Activated CD8-positive, alpha-beta T cell treated with anti-CD3 and anti-CD28 coated beads for 36 hours (primary cell): ENCODE data around the gene PLOD1. TPM values are rescaled to one million over a fixed set of nuclear protein-coding genes. Genes with fewer than 3 reads are reported as not detected.

ENCODE experiments used
- ATAC-seq: fragments of 200-7000 bp; cut with Tn5 transposase; one replicate; pipeline ENCODE4 v1.10.0; 2021; ENCODE audit warnings: mild to moderate bottlenecking, moderate library complexity
- CTCF ChIA-PET: fragments of 350-600 bp; sonication (Branson Sonifier 250); formaldehyde crosslinking; loops from one replicate; lab custom pipeline; 2021; ENCODE audit warnings: antibody characterized with exemption; lab: Charles Lee
- POLR2A ChIA-PET: fragments of 350-600 bp; sonication (Branson Sonifier 250); formaldehyde crosslinking; loops from one replicate; lab custom pipeline; 2021; ENCODE audit warnings: antibody characterized with exemption; lab: Charles Lee
- DNase-seq: peaks from one replicate; pipeline ENCODE4 v3.0.0-alpha.2; 2020
- H3K27ac Mint-ChIP-seq: one replicate; pipeline ENCODE4 v1.8.0; 2021; ENCODE audit warnings: mild to moderate bottlenecking, mixed read lengths
- H3K27me3 Mint-ChIP-seq: one replicate; pipeline ENCODE4 v1.8.0; 2021; ENCODE audit warnings: mixed read lengths
- H3K36me3 Mint-ChIP-seq: one replicate; pipeline ENCODE4 v1.8.0; 2021; ENCODE audit warnings: low read depth, mixed read lengths
- H3K4me1 Mint-ChIP-seq: one replicate; pipeline ENCODE4 v1.8.0; 2021; ENCODE audit warnings: low read depth, mixed read lengths
- H3K4me3 Mint-ChIP-seq: one replicate; pipeline ENCODE4 v1.8.0; 2021; ENCODE audit warnings: mild to moderate bottlenecking, moderate library complexity, mixed read lengths
- H3K9me3 Mint-ChIP-seq: one replicate; pipeline ENCODE4 v1.8.0; 2021; ENCODE audit warnings: mixed read lengths
- intact Hi-C: fragments of 100-400 bp; cut with micrococcal nuclease; formaldehyde crosslinking; loops from one replicate; pipeline ENCODE4 v1.10.0; 2022
- total RNA-seq, 2 experiments: library from RNA; stranded (reverse); gene quantifications; one replicate each; pipeline ENCODE4 v1.2.3, GENCODE V29; 2021
- TF ChIP-seq, protein P1 (sequence below): fragments of 200-600 bp; IDR thresholded peaks from one replicate; pipeline ENCODE4 v1.8.0; 2022; ENCODE audit warnings: antibody characterized with exemption, mild to moderate bottlenecking

PLOD1 gene
- total RNA-seq, 2 experiments from 2014 or later: 21.5 to 22.0 TPM

DNA sequence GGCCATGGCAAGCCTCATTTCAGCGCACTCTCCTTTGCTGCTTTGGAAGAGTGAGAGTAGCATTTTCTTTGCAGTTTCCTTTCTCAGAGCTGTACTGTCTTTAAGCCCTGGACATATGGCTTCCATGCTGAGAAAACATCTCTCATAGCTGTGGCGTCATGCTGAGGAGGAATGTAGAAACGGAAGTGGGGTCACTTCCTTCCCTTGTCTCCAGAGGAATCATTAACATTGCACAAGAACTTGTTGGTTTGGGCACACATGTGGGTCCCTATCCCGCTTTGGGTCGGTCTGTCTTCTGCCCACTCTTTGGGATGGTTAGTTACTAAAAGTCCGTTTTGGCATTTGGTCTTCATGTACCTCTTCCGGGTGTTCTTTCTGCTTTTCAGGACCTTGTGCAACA is 51.3 kb downstream of the PLOD1 start:
- Mint-ChIP-seq H3K36me3 (peaks cover 42% of the 10 kb centered on the region), H3K27ac (no peak overlapping the region), H3K4me1 (peaks cover 36% of the 10 kb centered on the region), H3K4me3 (no peak overlapping the region), H3K27me3 (no peaks in the 10 kb centered on the region), H3K9me3 (no peaks in the 10 kb centered on the region)
- POLR2A ChIA-PET: interaction anchor here (1.5 to 8.8 kb wide), 2 partner anchors 25 to 76 kb away, joined by 4 to 195 read pairs; no protein-coding TSS in a partner anchor
- ATAC-seq: no peak
- CTCF ChIA-PET: no interaction called here
- TF ChIP-seq, protein P1, sequence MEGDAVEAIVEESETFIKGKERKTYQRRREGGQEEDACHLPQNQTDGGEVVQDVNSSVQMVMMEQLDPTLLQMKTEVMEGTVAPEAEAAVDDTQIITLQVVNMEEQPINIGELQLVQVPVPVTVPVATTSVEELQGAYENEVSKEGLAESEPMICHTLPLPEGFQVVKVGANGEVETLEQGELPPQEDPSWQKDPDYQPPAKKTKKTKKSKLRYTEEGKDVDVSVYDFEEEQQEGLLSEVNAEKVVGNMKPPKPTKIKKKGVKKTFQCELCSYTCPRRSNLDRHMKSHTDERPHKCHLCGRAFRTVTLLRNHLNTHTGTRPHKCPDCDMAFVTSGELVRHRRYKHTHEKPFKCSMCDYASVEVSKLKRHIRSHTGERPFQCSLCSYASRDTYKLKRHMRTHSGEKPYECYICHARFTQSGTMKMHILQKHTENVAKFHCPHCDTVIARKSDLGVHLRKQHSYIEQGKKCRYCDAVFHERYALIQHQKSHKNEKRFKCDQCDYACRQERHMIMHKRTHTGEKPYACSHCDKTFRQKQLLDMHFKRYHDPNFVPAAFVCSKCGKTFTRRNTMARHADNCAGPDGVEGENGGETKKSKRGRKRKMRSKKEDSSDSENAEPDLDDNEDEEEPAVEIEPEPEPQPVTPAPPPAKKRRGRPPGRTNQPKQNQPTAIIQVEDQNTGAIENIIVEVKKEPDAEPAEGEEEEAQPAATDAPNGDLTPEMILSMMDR: no peak
- no peak for DNase-seq
- intact Hi-C loops: no loop called here

DNA sequence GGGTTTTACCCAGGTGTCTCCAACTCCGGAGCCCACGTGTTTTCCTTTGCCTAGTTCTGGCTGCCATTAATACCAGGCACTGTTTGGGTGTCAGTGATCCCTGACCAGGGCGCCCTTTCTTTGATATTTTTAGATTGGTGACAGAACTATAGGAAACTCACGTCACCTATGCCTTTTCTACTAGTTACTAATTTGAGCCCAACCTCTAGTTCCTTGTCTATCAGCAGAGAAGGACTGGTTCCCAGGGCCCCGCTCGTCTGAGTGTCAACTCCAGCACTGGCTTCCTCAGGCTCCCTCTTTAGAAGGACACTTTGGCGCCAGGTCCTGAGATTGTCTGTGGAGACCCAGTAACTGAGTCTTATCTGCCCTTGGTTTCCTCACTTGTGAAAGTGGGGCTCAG is 55.2 kb downstream of the PLOD1 start:
- intact Hi-C loops: no loop called here
- DNase-seq: no peak
- Mint-ChIP-seq H3K4me1 (peaks cover 16% of the 10 kb centered on the region), H3K9me3 (no peaks in the 10 kb centered on the region), H3K27me3 (no peaks in the 10 kb centered on the region), H3K27ac (no peak overlapping the region), H3K36me3 (peaks cover 36% of the 10 kb centered on the region), H3K4me3 (no peak overlapping the region)
- POLR2A ChIA-PET: interaction anchor here (9.1 kb wide), 1 partner anchor 81 kb away, joined by 67 read pairs; no protein-coding TSS in a partner anchor
- TF ChIP-seq, protein P1: no peak
- CTCF ChIA-PET: interaction anchor here (1.3 kb wide), 1 partner anchor 8 kb away, joined by 4 read pairs; no protein-coding TSS in a partner anchor
- no peak for ATAC-seq

DNA sequence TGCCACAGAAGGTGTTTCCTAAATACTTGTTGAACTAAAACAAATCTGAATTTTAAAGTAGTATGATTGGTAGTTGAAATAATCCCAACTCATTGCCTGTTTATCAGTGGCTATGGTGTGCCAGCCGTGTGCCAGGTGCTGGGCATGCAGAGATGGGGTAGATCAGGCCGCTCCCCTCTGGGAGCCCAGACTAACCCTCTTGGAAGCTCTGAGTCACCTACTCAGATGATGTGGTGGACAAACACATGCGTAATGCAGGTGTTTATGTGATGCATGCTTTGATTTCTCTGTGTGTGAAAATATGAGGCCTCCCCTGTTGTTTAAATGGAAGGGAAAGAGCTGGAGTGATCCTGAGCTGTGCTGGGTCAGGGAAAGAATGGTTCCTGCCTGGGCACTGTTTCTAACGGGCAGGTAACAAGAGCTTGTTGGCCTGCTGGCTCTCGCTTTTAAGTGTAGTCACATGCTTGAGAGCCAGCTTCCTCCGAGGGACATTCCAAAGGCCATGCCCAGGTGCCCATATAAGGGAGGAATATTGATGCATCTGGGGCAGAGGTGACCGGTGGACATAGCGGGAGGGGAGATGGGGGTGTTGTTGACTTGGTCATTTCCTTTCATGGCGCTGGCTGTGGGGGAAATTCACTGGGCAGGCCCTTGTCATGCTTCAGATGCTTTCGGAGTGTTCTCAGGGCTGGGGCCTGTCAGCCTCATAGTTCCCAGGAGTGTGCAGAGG is 56.0 kb downstream of the PLOD1 start:
- ChIA-PET CTCF (interaction anchor here (1.3 kb wide), 1 partner anchor 9 kb away, joined by 4 read pairs; no protein-coding TSS in a partner anchor), POLR2A (interaction anchor here (0.9 to 9.1 kb wide), 2 partner anchors 10 to 82 kb away, joined by 5 to 67 read pairs; partner anchors contain the start of gene MFN2)
- Mint-ChIP-seq H3K9me3 (no peaks in the 10 kb centered on the region), H3K4me3 (no peak overlapping the region), H3K27ac (peak overlapping the region; percentile 39), H3K4me1 (peaks cover 16% of the 10 kb centered on the region), H3K27me3 (no peaks in the 10 kb centered on the region), H3K36me3 (peaks cover 37% of the 10 kb centered on the region)
- ATAC-seq (peak; percentile 27), DNase-seq (no peak)
- TF ChIP-seq, protein P1: no peak
- intact Hi-C loops: no loop called here

DNA sequence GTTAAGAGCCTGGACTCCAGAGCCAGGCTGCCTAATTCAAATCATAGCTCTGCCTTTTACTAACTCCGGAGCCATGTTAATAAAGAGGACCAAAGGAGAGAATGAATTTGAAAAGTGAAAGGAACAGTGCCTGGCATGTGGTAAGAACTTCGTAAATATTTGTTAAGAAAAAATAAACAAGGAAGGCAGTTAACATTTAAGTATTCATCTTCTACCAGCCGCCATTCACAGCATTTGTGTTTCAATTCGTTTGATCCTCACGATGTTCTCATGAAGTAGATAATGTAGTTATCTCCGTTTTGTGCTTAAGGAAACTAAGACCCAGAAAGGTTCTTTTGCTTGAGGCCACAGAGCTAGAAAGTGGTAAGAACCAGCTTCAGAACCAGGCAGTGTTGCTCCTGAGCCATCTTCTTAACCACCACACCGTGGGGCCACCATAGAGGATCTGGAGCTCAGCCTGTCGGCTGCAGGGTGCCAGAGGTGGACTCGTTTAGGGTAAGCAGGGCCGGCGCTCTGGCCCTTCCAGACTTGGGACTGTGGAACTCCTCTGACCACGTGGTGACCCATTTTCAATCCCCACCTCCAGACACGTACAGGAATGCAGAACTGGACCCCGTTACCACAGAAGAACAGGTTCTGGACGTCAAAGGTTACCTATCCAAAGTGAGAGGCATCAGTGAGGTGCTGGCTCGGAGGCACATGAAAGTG is 57.6 kb downstream of the PLOD1 start:
- POLR2A ChIA-PET: interaction anchor here (0.9 to 9.1 kb wide), 3 partner anchors 12 to 83 kb away, joined by 3 to 67 read pairs (median 5); partner anchors contain the start of gene MFN2
- H3K4me3 Mint-ChIP-seq: no peak overlapping the region
- peaks cover 12% of the 10 kb centered on the region for H3K4me1 Mint-ChIP-seq
- DNase-seq: no peak
- CTCF ChIA-PET: interaction anchor here (0.8 kb wide), 1 partner anchor 154 kb away, joined by 3 read pairs; no protein-coding TSS in a partner anchor
- intact Hi-C loops: no loop called here
- no peak for ATAC-seq
- H3K9me3 Mint-ChIP-seq: no peaks in the 10 kb centered on the region
- TF ChIP-seq, protein P1: no peak
- H3K27ac Mint-ChIP-seq: no peak overlapping the region
- H3K27me3 Mint-ChIP-seq: no peaks in the 10 kb centered on the region
- peaks cover 37% of the 10 kb centered on the region for H3K36me3 Mint-ChIP-seq
